Hematopoietic multipotent progenitor cell treated with erythropoietin and hydrocortisone succinate and interleukin-3 and kit ligand, for 4 days (in vitro differentiated cells): ENCODE measurements around the gene COX6A1.

Source experiments
- DNase-seq: peaks from one replicate; pipeline ENCODE4 v3.0.0-alpha.2; 2015

Gene COX6A1

GRCh38 chr12:120437735-120438494 is at the start of gene COX6A1:
COX6A1 (plus strand) TSS chr12:120438113; CDS start chr12:120438127, 14 bp downstream.
- DNase-seq = peak; percentile 100

DNA sequence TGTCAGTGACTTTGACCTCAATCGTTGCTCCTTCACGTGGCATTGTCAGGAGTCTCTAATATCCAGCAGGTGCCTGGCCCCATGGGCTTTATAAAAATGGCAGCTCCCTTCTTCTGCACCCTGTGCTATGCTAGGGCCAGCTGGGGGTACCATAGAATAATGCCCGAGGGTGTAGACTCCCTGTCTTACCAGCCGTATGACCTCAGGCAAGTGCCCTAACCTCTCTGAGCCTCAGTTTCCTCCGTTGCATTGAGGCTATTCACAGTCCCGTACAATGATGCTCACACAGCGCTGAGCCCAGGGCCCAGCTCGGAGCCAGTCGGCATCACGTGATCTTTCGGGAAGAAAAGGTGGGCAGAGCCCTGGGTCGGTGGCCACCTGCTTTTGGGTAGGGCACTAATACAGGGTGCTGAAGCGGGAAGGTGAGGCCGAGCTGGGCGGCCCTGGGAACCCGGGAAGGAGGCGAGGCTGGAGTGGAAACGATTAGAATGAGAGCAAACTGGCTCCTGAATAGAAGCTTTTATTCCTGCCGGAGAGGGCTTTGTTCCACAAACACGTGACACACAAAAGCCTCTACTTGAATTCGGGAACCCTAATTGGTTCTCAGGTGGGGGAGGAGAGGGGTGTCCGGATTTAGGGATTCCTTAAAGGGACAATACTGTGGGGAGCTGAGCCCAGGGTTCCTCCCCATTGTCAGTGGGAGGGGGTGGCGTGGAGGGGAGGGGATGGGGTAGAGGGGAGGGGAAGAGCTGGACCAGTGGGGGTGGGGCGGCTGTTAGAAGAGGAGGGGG is 49.0 kb upstream of the COX6A1 start:
- no peak for DNase-seq

DNA sequence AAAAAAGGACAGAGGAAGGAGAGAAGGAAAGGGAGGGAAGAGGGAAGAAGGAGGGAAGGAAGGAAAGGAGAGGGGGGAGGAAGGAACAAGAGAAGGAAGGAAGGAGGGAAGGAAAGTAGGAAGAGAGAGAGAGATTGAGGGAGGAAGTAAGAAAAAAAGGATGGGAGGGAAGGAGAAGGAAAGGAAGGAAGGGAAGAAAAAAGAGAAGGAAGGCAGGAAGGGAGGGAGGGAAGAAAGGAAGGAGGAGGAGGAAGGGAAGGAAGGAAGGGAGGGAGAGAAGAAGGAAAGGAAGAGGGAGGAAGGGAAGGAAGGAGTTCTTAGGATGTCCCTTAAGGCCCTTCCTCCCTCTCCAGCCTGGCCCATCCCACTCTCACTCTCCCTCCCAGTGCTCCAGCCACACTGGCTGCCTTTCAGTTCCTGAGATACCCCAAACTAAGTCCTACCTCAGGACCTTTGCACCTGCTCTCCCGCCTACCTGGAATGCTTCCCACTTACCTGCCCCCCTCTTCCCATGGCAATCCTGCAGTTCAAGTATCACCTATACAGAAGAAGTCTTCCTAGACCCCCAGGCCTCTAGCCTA is 47.3 kb upstream of the COX6A1 start:
- no peak for DNase-seq

DNA sequence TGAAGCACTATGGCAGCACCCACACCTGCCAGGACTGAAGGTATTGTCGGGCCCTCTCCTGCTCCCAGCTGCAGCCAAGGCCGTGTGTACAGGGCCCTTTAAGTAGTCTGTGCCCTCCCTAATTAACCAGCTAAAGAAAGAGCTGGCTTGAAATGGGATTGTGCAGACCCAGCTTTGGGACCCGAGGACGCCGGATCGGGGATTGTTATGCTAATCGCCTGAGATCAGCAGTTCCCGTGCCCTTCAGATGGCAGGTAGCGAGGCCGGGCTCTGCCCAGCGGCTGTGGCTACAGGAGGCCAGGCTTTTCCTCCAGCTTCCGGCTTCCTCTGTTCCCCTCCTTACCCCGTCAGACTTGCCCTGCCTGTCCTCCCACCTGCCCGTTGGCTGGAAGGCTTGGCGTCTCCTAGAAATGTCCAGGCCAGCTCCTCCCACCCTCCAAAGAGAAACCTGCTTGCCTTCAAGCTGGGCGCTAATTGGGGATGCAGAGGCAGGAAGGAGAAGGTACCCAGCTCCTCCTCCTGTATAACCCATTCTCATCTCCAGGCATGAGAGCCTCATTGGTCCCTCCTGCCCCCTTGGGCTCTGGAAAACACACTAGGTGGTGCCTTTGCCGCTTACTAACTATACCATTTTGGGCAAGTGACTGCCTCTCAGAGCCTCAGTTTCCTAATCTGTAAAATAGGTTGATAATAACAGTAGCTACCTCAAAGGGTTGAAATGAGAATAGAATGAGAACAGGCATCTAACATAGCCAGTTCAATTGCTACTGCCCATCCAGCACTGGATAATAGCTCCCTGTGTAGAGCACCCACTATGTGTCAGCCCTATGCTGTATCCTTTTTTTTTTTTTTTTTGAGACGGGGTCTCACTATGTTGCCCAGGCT is 43.2 kb upstream of the COX6A1 start:
- no peak for DNase-seq

GRCh38 chr12:120397824-120398540 is 39.9 kb upstream of the COX6A1 start:
- DNase-seq = no peak

GRCh38 chr12:120399531-120399930 is 38.4 kb upstream of the COX6A1 start:
- DNase-seq = no peak

GRCh38 chr12:120402217-120402616 is 35.7 kb upstream of the COX6A1 start:
- DNase-seq = no peak

DNA sequence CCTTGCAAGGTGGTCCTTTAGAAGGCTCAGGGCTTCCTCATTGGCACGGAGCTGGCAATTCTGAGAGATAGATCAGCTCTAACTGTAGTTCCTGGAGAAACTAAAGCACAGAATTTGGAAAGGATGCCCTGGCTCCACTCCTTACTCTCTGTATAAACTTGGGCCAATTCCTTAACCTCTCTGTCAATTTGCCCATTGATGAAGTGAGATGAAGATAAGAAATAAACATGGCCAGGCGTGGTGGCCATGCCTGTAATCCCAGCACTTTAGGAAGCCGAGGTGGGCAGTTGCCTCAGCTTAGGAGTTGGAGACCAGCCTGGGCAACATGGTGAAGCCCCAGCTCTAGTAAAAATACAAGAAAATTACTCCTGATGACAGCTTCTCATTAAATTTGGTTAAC is 34.0 kb upstream of the COX6A1 start:
- DNase-seq = no peak

- peak; percentile 16 for DNase-seq
Measured at GRCh38 chr12:120404271-120404670, 33.6 kb upstream of the COX6A1 start.

DNA sequence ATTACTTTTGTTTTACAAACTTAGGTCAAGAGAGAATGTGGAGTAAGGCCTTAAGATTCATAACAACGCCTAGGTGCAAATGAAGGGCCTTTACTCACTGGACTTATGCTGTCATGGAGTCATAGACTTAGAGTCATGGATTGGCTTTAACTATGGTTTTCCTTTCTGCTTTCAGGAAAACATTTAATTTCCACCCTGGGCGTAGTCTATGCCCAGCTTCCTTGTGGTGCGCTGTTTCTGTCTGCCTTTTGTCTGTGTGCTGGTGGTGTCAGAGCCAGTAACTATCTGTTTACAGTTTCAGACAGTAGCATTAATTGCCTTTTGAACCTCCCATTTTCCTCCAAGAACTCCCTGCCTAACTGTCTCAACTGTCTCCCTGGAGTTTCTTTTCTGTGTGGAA is 31.8 kb upstream of the COX6A1 start:
- no peak for DNase-seq

- no peak for DNase-seq
Measured at GRCh38 chr12:120406553-120406952, 31.4 kb upstream of the COX6A1 start.

GRCh38 chr12:120408771-120409170 is 29.1 kb upstream of the COX6A1 start:
- no peak for DNase-seq

GRCh38 chr12:120412421-120412820 is 25.5 kb upstream of the COX6A1 start:
- DNase-seq = no peak

GRCh38 chr12:120413901-120414695 is 23.8 kb upstream of the COX6A1 start:
- no peak for DNase-seq

DNA sequence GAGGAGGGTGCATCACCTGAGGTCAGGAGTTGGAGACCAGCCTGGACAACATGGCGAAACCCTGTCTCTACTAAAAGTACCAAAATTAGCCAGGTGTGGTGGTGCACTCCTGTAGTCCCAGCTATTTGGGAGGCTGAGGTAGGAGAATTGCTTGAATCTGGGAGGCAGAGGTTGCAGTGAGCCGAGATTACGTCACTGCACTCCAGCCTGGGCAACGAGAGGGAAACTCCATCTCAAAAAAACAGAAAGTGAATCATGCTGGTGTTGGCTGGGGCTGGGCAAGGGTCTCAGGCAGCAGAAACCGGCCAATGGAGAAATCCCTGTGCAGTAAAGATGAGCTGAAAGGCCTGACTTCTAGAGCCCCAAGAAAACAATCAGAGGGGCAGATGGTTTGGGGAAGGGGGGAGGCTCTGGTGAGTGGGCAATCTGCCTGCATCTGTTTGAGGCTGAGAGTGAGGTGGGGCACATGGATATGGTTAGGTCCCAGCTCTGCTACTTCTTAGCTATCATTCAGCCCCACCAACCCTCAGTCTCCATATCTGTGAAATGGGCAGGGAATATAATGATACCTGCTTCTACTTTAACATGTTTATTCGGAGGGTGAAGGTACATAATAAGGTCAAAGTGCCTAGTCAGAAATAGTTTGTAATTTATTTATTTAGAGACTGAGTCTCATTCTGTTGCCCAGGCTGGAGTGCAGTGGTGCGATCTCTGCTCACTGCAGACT is 21.3 kb upstream of the COX6A1 start:
- DNase-seq = no peak

- no peak for DNase-seq
Measured at GRCh38 chr12:120417917-120418580, 19.9 kb upstream of the COX6A1 start.

DNA sequence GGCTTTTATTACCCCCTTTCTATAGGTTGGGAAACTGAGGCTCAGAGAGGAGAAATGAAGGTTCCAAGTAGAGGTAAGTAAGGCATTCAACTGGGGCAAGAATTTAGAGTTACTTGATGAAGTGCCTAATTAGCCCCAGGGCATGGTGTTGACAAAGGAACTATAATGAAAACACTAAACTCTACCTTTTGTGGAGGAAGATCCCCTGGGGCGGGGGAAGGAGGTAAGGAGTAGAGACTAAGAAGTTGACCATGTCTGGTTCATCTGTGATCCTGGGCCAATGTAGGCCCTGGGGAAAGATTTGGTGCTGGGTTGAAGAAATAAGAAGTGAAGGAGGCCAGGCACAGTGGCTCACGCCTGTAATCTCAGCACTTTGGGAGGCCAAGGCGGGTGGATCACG is 16.2 kb upstream of the COX6A1 start:
- no peak for DNase-seq

- no peak for DNase-seq
Measured at GRCh38 chr12:120422892-120423456, 14.9 kb upstream of the COX6A1 start.

- DNase-seq = no peak
Measured at GRCh38 chr12:120425797-120426196, 12.1 kb upstream of the COX6A1 start.
